Naive B cell (primary cell): Measurements from ENCODE around the gene CHAF1A. TPM values are rescaled to one million over a fixed set of nuclear protein-coding genes. Genes with fewer than 3 reads are reported as not detected.

Source experiments
- ATAC-seq, 2 donors: fragments of 150-1000 bp; cut with Tn5 transposase; 2 replicates each; pipeline ENCODE4 v1.10.0; 2021; ENCODE audit warnings: low read depth in 2 of 2, mild to moderate bottlenecking in 2 of 2, moderate library complexity in 2 of 2
- DNase-seq: peaks from one replicate; pipeline ENCODE4 v3.0.0; 2022
- H3K27ac Mint-ChIP-seq, 6 donors: one replicate each; pipeline ENCODE4 v1.8.0; 2020 to 2022; ENCODE audit warnings: mild to moderate bottlenecking in 6 of 6, mixed read lengths in 6 of 6, moderate library complexity in 5 of 6, inconsistent platforms in 2 of 6
- H3K27me3 Mint-ChIP-seq, 3 donors: one replicate each; pipeline ENCODE4 v1.8.0; 2021 to 2022; ENCODE audit warnings: mixed read lengths in 3 of 3, mild to moderate bottlenecking in 1 of 3
- H3K36me3 Mint-ChIP-seq, 2 donors: one replicate each; pipeline ENCODE4 v1.8.0; 2020 to 2022; ENCODE audit warnings: mixed read lengths in 2 of 2, inconsistent platforms in 1 of 2, mild to moderate bottlenecking in 1 of 2
- H3K4me1 Mint-ChIP-seq, 3 donors: one replicate each; pipeline ENCODE4 v1.8.0; 2020 to 2022; ENCODE audit warnings: mixed read lengths in 3 of 3, inconsistent platforms in 1 of 3, mild to moderate bottlenecking in 1 of 3, moderate library complexity in 1 of 3
- H3K4me3 Mint-ChIP-seq, 8 donors: one replicate each; pipeline ENCODE4 v1.8.0; 2020 to 2022; ENCODE audit warnings: mild to moderate bottlenecking in 8 of 8, mixed read lengths in 8 of 8, moderate library complexity in 8 of 8, inconsistent platforms in 2 of 8
- H3K9me3 Mint-ChIP-seq, 7 donors: one replicate each; pipeline ENCODE4 v1.8.0; 2020 to 2022; ENCODE audit warnings: mixed read lengths in 7 of 7, mild to moderate bottlenecking in 5 of 7, inconsistent platforms in 2 of 7, moderate library complexity in 1 of 7
- polyA plus RNA-seq, 6 donors: library from polyadenylated mRNA; unstranded; fragments of 300-500 nt; fragmentation: Illumina TruSeq; gene quantifications; one replicate each; pipeline ENCODE4 v1.2.3, GENCODE V29; 2021; ENCODE audit warnings: low read depth in 6 of 6

The CHAF1A gene
- polyA plus RNA-seq, 6 donors from 2014 or later, result 0.14 to 4.8 (median 2.7) TPM

DNA sequence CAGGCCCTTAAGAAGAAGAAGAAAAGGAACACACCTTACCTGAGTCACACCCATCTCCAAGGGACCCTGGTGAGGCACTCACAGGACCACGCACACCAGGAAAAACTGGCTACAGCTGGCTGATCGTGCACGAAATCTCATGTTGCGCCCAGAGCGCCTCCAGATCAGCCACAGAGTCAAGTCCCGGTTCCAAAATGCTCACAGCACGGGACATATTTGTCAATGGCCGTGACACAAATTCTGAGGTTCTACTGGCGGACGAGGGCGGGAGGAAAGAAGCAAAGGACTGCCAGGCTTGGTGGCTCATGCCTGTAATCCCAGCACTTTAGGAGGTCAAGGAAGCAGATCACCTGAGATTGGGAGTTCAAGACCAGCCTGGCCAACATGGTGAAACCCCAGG lies 23.6 kb upstream of the CHAF1A start:
- Mint-ChIP-seq H3K36me3 (no peaks in the 10 kb centered on the region), H3K4me1 (peaks cover 53 to 82% (median 69%) of the 10 kb centered on the region in 3 donors), H3K4me3 (peak overlapping the region; percentile 62 to 92 (median 76)), H3K27ac (peak overlapping the region in 5 of 6 donors; percentile 19 to 98 (median 94)), H3K9me3 (no peaks in the 10 kb centered on the region), H3K27me3 (no peaks in the 10 kb centered on the region)
- ATAC-seq (no peak), DNase-seq (no peak)

DNA sequence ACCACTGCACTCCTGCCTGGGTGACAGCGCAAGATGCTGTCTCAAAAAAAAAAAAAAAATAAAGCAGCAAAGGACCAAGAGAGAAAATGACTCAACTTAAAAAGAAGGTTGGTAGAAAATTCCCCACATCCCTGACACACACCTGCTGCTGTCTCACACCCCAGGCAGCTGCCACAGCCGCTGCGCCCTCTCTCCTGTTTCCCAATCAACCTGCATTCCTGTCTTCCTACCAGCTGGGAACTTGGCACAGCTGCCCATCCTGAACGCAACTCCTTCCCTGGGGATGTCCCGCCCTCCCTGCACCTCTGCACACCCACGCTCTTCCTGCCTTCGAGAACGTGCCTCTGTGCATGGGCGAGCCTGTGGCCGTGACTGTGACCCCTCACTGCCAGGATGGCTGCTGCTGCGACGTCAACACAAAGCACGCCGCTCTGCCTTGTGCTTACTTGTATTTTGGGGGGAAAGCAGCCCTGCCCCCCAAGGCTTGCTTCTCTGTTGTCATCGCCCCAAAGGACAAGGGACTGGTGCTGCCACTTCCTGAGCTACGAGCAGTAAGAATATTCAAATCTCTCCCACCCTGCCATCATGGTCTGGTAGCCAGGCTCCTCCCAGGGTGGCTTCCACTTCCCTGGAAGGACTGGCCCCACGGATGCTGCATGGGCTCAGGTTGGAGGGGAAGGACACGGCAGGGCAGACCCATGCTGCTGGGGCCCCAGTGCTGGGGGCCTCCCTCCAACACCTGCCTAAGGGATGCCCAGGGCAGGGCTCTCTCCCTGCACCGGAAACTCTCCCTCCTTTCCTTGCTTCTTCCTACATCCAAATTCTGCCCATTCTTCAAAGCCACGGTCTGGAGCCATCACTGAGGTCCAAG lies 22.8 kb upstream of the CHAF1A start:
- peak overlapping the region; percentile 73 to 92 (median 86) for H3K4me3 Mint-ChIP-seq
- H3K4me1 Mint-ChIP-seq, result peaks cover 51 to 78% (median 65%) of the 10 kb centered on the region in 3 donors
- H3K9me3 Mint-ChIP-seq, result no peaks in the 10 kb centered on the region
- H3K27ac Mint-ChIP-seq, result peak overlapping the region; percentile 93 to 98 (median 95)
- DNase-seq (peak; percentile 67), ATAC-seq (peak; percentile 50 to 60)
- no peaks in the 10 kb centered on the region for H3K27me3 Mint-ChIP-seq
- no peaks in the 10 kb centered on the region for H3K36me3 Mint-ChIP-seq

DNA sequence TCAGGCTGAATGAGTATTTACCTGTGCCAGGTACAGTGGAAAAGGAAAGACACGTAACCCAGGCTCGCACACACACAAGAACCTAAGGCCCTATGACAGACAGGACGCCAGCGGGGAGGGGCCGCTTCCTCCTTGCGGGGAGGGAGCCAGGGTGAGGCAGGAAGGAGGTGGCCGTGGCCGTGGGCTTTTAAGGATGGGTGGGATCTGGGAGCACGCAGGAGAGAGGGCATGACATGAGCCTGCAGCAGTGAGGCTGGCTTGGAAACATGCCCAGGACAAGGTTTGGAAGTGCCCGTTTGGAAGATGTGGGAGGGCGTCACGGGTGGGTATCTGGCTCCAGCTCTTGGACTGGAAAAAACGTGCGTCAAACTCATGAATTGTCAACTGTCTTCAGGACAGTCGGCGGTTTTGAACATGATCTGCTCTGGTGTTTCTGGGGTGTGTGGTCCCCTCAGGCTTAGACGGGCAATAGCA lies 22.1 kb upstream of the CHAF1A start:
- peak overlapping the region; percentile 93 to 98 (median 95) for H3K27ac Mint-ChIP-seq
- no peaks in the 10 kb centered on the region for H3K36me3 Mint-ChIP-seq
- DNase-seq (peak; percentile 58), ATAC-seq (peak; percentile 57 to 59)
- no peaks in the 10 kb centered on the region for H3K9me3 Mint-ChIP-seq
- peak overlapping the region; percentile 73 to 92 (median 86) for H3K4me3 Mint-ChIP-seq
- H3K27me3 Mint-ChIP-seq, result no peaks in the 10 kb centered on the region
- H3K4me1 Mint-ChIP-seq, result peaks cover 50 to 75% (median 60%) of the 10 kb centered on the region in 3 donors

DNA sequence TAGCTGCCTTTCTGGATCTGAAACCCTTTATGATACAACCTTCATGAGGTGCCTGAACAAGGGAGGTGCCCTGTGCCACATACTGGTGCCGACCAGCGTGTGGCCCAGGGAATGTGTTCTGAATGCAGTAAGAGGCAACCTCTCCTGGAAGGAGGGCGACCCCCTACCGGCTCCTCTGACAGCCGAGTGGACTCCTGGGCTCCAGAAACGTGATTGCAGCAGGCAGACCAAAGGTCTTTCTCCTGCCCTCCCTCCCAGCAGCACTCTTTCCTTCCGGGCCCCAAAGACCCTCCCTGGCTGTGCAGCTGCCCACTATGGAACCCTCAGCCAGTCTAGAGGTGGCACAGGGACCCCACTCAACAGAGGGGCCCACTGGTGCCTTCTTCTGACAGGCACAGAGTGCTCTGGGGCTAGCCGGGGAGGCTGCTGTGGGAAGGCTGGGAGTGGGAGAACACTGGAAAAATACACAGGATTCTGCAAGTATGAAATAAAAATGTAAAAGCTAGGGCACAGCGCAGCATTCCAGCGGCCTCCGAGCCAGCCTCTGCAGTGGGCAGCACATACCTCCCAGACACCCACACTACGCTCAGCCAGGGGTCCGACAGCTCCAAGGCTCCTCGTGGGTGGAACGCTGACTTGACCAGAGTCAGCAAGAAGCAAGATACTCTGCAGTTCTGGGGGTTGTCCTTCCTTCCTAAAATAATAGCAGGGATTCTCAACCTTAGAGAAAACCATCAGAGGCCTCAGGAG lies 17.0 kb upstream of the CHAF1A start:
- Mint-ChIP-seq H3K4me1 (peaks cover 29 to 48% (median 38%) of the 10 kb centered on the region in 3 donors), H3K27me3 (no peaks in the 10 kb centered on the region), H3K27ac (peak overlapping the region in 1 of 6 donors; percentile 2), H3K36me3 (peaks cover 0 to 7% of the 10 kb centered on the region in 2 donors), H3K4me3 (no peak overlapping the region), H3K9me3 (no peaks in the 10 kb centered on the region)
- ATAC-seq, result no peak
- DNase-seq, result no peak

DNA sequence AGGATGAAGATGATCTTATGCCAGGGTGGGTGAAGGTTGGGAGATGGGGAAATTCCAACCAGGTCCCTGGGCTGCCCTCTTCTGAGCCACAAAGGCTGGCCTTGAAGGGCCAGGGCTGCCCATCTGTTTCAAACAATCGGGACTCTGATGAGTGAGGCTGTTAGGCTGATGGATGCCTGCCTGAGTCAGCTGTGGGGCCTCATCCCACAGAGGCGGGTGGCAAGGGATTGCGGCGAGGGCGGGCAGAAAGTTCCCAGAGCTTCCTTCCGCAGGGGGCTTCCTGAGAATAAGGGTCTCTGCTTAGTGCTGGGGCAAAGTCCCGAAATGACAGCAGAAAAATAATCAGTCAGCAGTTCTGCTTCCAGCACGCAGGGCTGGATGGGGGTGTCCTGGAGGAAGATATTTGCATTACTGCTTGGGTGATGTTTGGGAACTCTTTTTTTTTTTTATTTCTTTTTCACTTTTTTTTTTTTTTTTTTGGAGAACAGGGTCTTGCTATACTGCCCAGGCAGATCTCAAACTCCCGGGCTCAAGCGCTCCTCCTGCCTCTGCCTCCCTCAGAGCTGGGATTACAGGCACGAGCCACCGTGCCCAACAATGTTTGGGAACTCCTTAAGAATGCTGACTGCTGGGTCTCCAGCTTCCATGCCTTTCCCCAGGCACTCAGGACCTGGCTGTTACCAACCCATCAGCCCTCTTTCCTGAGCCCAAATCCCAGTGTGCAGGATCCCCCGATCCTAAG lies 16.2 kb upstream of the CHAF1A start:
- Mint-ChIP-seq H3K27ac (peak overlapping the region in 2 of 6 donors; percentile 2 to 54), H3K36me3 (peaks cover 0 to 7% of the 10 kb centered on the region in 2 donors), H3K4me3 (no peak overlapping the region), H3K4me1 (peaks cover 22 to 45% (median 36%) of the 10 kb centered on the region in 3 donors), H3K9me3 (no peaks in the 10 kb centered on the region), H3K27me3 (no peaks in the 10 kb centered on the region)
- ATAC-seq (no peak), DNase-seq (no peak)

DNA sequence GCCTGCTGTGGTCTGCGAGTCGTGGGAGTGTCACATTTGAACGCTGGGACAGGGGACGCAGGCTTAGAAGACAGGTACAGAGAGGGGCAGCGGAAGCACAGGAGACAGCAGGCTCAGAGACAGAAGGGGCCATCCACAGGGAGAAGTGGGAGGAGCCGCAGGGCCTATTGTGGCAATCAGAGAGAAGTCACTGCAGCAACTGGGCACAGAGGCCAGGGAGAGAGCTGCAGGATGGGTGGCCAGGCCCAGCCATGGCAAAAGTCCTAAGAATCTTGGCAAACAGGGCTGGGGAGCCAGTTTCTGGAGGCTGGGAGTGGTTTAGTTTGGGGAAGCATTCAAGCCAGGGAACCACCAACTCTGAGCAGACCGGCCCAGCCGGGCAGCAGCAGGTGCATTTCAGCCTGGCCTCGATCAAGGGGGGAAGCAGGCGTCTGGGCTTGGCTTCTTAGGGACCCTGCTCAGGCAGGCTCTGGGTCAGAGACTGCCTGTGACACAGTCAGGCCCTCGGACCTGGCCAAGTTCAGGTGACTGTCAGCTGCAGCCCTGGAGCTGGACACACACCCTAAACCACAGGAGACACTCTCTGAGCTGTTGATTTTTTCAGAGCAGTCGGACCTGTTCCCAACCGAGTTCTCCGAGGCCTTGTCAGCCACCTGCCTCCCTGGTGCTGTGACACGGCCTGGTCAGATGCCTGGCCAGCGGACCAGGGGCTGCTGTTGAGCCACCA lies 13.9 kb upstream of the CHAF1A start:
- DNase-seq, result no peak
- Mint-ChIP-seq H3K27me3 (no peaks in the 10 kb centered on the region), H3K4me1 (peaks cover 14 to 44% (median 43%) of the 10 kb centered on the region in 3 donors), H3K36me3 (peaks cover 0 to 7% of the 10 kb centered on the region in 2 donors), H3K9me3 (no peaks in the 10 kb centered on the region), H3K4me3 (peak overlapping the region in 1 of 8 donors; percentile 75), H3K27ac (peak overlapping the region in 2 of 6 donors; percentile 47 to 86)
- no peak for ATAC-seq

DNA sequence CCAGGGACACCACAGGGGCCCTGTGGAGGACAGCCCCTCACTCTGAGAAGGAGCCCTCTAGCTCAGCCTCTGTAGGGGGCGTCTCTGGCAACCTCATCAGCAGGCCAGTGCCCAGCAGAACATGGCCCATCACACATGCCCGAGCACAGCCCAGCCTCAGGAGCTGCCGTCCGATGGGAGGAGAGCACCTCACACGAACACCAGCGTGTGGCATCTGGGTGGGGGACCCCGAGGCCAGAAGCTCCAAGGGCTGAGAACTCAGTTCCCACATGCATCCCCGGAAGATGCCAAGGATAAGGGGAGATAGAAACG lies 13.4 kb upstream of the CHAF1A start:
- Mint-ChIP-seq H3K9me3 (no peaks in the 10 kb centered on the region), H3K27me3 (no peaks in the 10 kb centered on the region), H3K27ac (no peak overlapping the region), H3K36me3 (peaks cover 0 to 7% of the 10 kb centered on the region in 2 donors), H3K4me1 (peaks cover 17 to 46% (median 45%) of the 10 kb centered on the region in 3 donors), H3K4me3 (no peak overlapping the region)
- ATAC-seq, result no peak
- DNase-seq, result no peak

DNA sequence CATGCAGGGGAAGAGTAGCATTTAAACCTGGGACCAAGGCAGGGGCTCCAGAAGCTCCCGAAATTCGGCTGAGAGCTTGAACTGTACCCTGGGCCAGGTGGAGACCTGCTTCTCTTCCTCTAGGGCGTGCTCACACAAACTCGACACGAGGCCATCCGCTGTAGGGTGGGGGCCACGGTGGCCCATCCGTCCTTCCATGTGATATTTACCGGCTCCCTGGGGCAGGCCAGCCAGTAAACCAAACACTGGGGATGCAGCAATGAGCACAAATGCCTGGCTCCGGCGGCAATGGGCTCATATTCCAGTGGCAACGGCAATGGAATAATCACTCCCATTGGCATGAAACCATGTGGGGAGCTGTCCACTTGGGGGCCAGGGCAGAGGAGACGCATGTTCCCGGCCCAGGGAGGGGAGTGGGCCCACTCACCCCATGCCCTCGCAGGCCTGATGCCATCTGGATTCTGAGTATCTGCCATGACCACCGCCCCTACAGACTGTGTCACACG lies 12.9 kb upstream of the CHAF1A start:
- H3K36me3 Mint-ChIP-seq, result peaks cover 0 to 7% of the 10 kb centered on the region in 2 donors
- no peak overlapping the region for H3K4me3 Mint-ChIP-seq
- ATAC-seq (no peak), DNase-seq (no peak)
- H3K9me3 Mint-ChIP-seq, result no peaks in the 10 kb centered on the region
- peak overlapping the region in 1 of 6 donors; percentile 43 for H3K27ac Mint-ChIP-seq
- no peaks in the 10 kb centered on the region for H3K27me3 Mint-ChIP-seq
- peaks cover 19 to 52% (median 50%) of the 10 kb centered on the region in 3 donors for H3K4me1 Mint-ChIP-seq

DNA sequence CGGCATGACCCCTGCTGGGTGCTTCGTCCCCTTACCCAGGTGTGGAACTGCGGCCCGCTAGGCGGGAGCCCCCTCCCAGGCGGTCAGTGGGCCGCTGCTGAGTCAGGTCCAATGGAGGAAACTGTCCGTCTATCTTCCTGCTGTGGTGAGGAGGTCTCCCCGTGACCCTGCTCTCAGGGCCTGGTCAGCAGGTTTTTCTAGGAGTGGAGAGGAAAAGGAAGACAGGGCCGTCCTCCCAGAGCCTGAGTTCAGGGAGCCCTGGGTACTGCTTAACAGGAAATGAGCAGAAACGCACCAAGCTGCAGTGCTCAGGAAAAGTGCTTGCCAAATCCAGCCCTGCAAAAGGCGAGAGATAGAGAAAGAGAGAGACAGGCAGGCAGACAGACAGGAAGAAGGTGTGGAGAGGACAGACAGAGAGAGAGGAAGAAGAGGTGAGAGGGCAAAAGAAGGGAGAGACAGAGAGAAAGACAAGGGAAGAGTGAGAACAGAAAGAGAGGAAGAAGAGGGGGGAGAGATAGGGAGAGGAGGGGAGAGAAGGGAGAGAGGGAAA lies 12.3 kb upstream of the CHAF1A start:
- H3K36me3 Mint-ChIP-seq, result peaks cover 0 to 7% of the 10 kb centered on the region in 2 donors
- DNase-seq (no peak), ATAC-seq (no peak)
- peak overlapping the region in 2 of 8 donors; percentile 37 to 53 for H3K4me3 Mint-ChIP-seq
- no peaks in the 10 kb centered on the region for H3K27me3 Mint-ChIP-seq
- peak overlapping the region in 5 of 6 donors; percentile 15 to 97 (median 48) for H3K27ac Mint-ChIP-seq
- H3K4me1 Mint-ChIP-seq, result peaks cover 22 to 57% (median 52%) of the 10 kb centered on the region in 3 donors
- H3K9me3 Mint-ChIP-seq, result no peaks in the 10 kb centered on the region

DNA sequence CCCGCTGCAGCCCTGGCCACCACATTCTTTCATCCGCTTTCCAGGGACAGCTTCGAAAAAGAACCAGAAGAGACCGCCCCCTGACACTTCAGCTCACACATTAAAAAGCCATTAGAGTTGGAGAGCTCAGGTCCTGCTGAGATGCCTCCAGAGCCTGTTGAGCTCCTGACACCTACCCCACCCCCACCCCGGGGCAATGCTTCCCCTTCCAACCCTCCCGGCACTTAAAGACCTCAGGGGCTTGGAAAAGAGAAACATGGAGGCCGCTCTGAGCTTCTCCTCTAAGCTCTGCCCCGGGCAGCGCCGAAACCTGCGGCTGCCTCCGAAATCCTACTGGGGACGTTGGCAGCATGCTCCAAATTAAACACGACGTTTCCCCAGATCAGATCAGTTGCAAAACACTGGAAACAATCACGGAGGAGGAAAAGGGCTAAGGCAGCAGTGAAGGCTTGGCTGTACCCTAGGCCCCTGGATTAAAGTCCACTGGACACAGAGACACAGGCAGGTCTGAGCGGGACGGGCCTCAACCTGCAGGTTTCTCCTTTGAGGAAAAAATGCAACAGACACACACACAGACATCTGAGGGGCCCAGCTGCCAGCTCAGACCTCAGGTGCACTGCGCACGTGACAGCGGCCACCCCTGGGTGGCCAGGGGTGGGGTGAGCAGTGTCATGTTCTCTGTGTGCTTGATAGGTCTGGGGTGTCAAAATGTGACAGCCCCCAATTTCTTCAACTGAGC lies 11.7 kb upstream of the CHAF1A start:
- H3K4me1 Mint-ChIP-seq, result peaks cover 22 to 58% (median 52%) of the 10 kb centered on the region in 3 donors
- no peak for ATAC-seq
- H3K27ac Mint-ChIP-seq, result peak overlapping the region in 3 of 6 donors; percentile 30 to 49 (median 48)
- no peak for DNase-seq
- H3K9me3 Mint-ChIP-seq, result no peaks in the 10 kb centered on the region
- no peaks in the 10 kb centered on the region for H3K27me3 Mint-ChIP-seq
- H3K4me3 Mint-ChIP-seq, result peak overlapping the region in 2 of 8 donors; percentile 9 to 37
- peaks cover 0 to 7% of the 10 kb centered on the region in 2 donors for H3K36me3 Mint-ChIP-seq

DNA sequence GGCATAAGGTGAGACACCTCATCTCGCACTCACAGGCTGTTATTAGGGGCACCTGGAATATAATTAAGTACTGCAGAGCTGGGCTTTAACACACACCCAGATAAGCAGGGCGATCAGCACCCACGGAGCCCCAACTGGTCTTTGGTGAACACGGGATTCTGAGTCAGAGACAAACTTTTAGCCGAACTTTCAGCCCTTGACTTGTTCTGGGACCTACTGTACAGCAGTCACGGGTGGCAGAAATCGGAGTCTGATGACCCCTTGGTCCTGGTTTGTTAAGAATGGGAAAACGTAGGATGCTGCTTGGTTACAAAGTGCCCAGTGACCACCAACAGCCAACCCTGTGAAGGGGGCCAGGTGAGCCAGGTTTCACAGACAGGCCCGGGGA lies 11.1 kb upstream of the CHAF1A start:
- no peaks in the 10 kb centered on the region for H3K27me3 Mint-ChIP-seq
- H3K36me3 Mint-ChIP-seq, result peaks cover 0 to 7% of the 10 kb centered on the region in 2 donors
- ATAC-seq (no peak), DNase-seq (no peak)
- H3K27ac Mint-ChIP-seq, result peak overlapping the region in 1 of 6 donors; percentile 67
- peaks cover 22 to 63% (median 56%) of the 10 kb centered on the region in 3 donors for H3K4me1 Mint-ChIP-seq
- H3K9me3 Mint-ChIP-seq, result no peaks in the 10 kb centered on the region
- H3K4me3 Mint-ChIP-seq, result no peak overlapping the region
